Ovary (tissue), 9 donors: ENCODE measurements around the gene PPM1J. TPM values are rescaled to one million over a fixed set of nuclear protein-coding genes. Genes with fewer than 3 reads are reported as not detected.

Source experiments
- DNase-seq, 5 donors: peaks; one replicate each; pipeline ENCODE4 v3.0.0-alpha.2; 2019 to 2020
- H3K27ac ChIP-seq, 2 donors: fragments of 200-600 bp; one replicate each; pipeline versions ENCODE4 v1.5.1 to v1.8.0; 2019 to 2022
- H3K27me3 ChIP-seq: fragments of 200-600 bp; one replicate; pipeline ENCODE4 v1.8.0; 2022
- H3K36me3 ChIP-seq: fragments of 200-600 bp; sonication (generic); one replicate; pipeline ENCODE4 v1.5.1; 2019
- H3K4me1 ChIP-seq: one replicate; pipeline ENCODE4 v1.8.1; 2013; ENCODE audit warnings: mild to moderate bottlenecking, moderate library complexity; ENCODE audit not compliant: insufficient read depth
- H3K4me3 ChIP-seq: fragments of 200-600 bp; sonication (generic); one replicate; pipeline ENCODE4 v1.5.1; 2017
- H3K9me3 ChIP-seq, 2 donors: fragments of 200-600 bp in 1 of 2; sonication (generic) in 1 of 2; one replicate each; pipeline versions ENCODE4 v1.5.1 to v1.8.1; 2013 to 2019; ENCODE audit warnings: mild to moderate bottlenecking in 1 of 2, moderate library complexity in 1 of 2
- CTCF ChIP-seq, 3 donors: fragments of 450-650 bp in 2 of 3; fragments of 200-600 bp in 1 of 3; IDR thresholded peaks; one replicate each; pipeline versions ENCODE4 v1.5.1 to v1.8.0; 2016 to 2022; ENCODE audit warnings: antibody characterized with exemption in 3 of 3, mild to moderate bottlenecking in 1 of 3
- EP300 ChIP-seq: sonication (generic); formaldehyde crosslinking; IDR thresholded peaks from one replicate; pipeline ENCODE4 v1.6.1; 2017; ENCODE audit warnings: antibody characterized with exemption
- POLR2A ChIP-seq: fragments of 450-650 bp; IDR thresholded peaks from one replicate; pipeline ENCODE4 v1.6.1; 2017; ENCODE audit warnings: antibody characterized with exemption, mild to moderate bottlenecking, moderate library complexity
- WGBS, 3 donors: extraction: QIAGEN DNeasy Blood & Tissue Kit in 1 of 3; methylation state at CpG; one replicate each; pipeline versions ENCODE4 v1.1.5 to v1.1.7; 2013 to 2017; 5-methylcytosine and 5-hydroxymethylcytosine counted together
- intact Hi-C, 4 donors: fragments of 100-400 bp; cut with DNase I; formaldehyde crosslinking; loops; one replicate each; pipeline versions ENCODE4 v1.11.0 to v1.15.1; 2022 to 2023
- polyA plus RNA-seq, 2 donors: library from polyadenylated mRNA; stranded (reverse); fragments of 200-250 nt in 1 of 2; fragments of 350-450 nt in 1 of 2; fragmentation: Illumina TruSeq in 1 of 2; extraction: RNeasy Lipid Tissue Mini Kit (QIAGEN cat#74804) in 1 of 2; gene quantifications; one replicate each; pipeline ENCODE4 v1.2.3, GENCODE V29; 2013 to 2014
- total RNA-seq, 7 donors: library from RNA; depleted of rRNA in 2 of 7; stranded (reverse); fragments of >200 nt in 2 of 7; fragmentation: NEBNext Ultra II Directional in 3 of 7; extraction: Animal tissue kit (Norgen Biotek cat#: 25700) in 3 of 7; gene quantifications; one replicate each; pipeline versions ENCODE4 v1.1.0 to v1.2.4, GENCODE V29; 2016 to 2023
- donor health status: DM: no; HTN: no; CAD: no; lungs with moderate emphysema.
- donor health status: DM: no; HTN: no; CAD: no.
- donor health status: Bipolar disorder and iron deficiency.
- donor health status: DM: yes; HTN: yes; CAD: no.
- donor health status: DM: no; HTN: no; CAD: no.
- donor health status: DM: yes; HTN: yes; CAD: no.

The PPM1J gene
- total and polyA plus RNA-seq, 9 donors = 0.78 to 6.3 (median 2.8) TPM

DNA sequence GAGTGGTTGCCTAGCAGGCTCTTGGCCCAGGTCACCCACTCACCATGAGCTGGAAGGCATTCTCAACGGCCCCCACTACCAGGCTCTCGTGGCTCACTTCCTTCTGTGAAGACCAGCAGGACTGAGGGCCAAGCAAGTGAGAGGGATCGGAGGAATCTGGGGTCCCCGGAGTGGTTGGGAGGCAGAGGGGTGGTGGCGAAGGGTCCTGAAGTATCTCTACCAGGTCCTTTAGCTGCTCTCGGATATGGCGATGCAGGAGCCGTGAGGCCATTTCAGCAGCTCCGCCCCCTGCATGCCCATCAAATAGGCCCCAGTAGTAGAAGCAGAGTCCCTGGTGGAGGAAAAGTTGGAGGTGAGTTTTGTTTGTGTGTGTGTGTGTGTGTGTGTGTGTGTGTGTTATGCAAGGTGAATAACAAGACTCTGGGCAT, 2.4 kb downstream of the PPM1J start:
- Histone ChIP-seq H3K27ac (no peak overlapping the region), H3K4me3 (no peak overlapping the region), H3K4me1 (peaks cover 3% of the 10 kb centered on the region), H3K27me3 (no peaks in the 10 kb centered on the region), H3K36me3 (no peaks in the 10 kb centered on the region), H3K9me3 (no peaks in the 10 kb centered on the region)
- intact Hi-C loops = loop anchor here in 2 of 4 donors (10.0 kb wide), 5 partner anchors 242 to 682 kb away; partner anchors contain the start of genes SLC16A1 (in 2 of the 2), LRIG2 (in 1 of the 2) and MAGI3 (in 1 of the 2)
- TF ChIP-seq POLR2A = no peak
- TF ChIP-seq CTCF (IDR thresholded peaks at IDR 0.05) = no peak
- TF ChIP-seq EP300 = no peak
- 85 to 86% (median 85%) methylated on average over 9 of the region's 9 CpGs for WGBS, 3 donors
- peak in 1 of 5 donors; percentile 19 for DNase-seq

- peaks cover 3% of the 10 kb centered on the region for H3K4me1 ChIP-seq
- H3K36me3 ChIP-seq = no peaks in the 10 kb centered on the region
- 86 to 89% (median 89%) methylated on average over 7 of the region's 7 CpGs for WGBS, 3 donors
- no peaks in the 10 kb centered on the region for H3K27me3 ChIP-seq
- no peak for DNase-seq
- H3K4me3 ChIP-seq = no peak overlapping the region
- H3K27ac ChIP-seq = no peak overlapping the region
- H3K9me3 ChIP-seq = no peaks in the 10 kb centered on the region
- TF ChIP-seq CTCF (IDR thresholded peaks at IDR 0.05) = no peak
- TF ChIP-seq EP300 = no peak
- no peak for TF ChIP-seq POLR2A
- intact Hi-C loops = loop anchor here in 2 of 4 donors (10.0 kb wide), 5 partner anchors 243 to 683 kb away; partner anchors contain the start of genes SLC16A1 (in 2 of the 2), LRIG2 (in 1 of the 2) and MAGI3 (in 1 of the 2)
These were observed 2.9 kb downstream of the PPM1J start for GRCh38 chr1:112712191-112712590.

- no peaks in the 10 kb centered on the region for H3K36me3 ChIP-seq
- H3K27ac ChIP-seq = no peak overlapping the region
- no peak for DNase-seq
- H3K4me1 ChIP-seq = peaks cover 3% of the 10 kb centered on the region
- no peaks in the 10 kb centered on the region for H3K9me3 ChIP-seq
- WGBS, 3 donors = 86 to 88% (median 86%) methylated on average over 11 of the region's 11 CpGs
- no peak overlapping the region for H3K4me3 ChIP-seq
- H3K27me3 ChIP-seq = no peaks in the 10 kb centered on the region
- TF ChIP-seq CTCF (IDR thresholded peaks at IDR 0.05) = no peak
- TF ChIP-seq POLR2A = no peak
- no peak for TF ChIP-seq EP300
- intact Hi-C loops = loop anchor here in 2 of 4 donors (10.0 kb wide), 5 partner anchors 243 to 683 kb away; partner anchors contain the start of genes SLC16A1 (in 2 of the 2), LRIG2 (in 1 of the 2) and MAGI3 (in 1 of the 2)
These were observed 3.5 kb downstream of the PPM1J start for GRCh38 chr1:112711670-112712069.

- Histone ChIP-seq H3K36me3 (no peaks in the 10 kb centered on the region), H3K4me1 (peaks cover 3% of the 10 kb centered on the region), H3K9me3 (no peaks in the 10 kb centered on the region), H3K27ac (no peak overlapping the region), H3K27me3 (no peaks in the 10 kb centered on the region), H3K4me3 (no peak overlapping the region)
- TF ChIP-seq EP300 = no peak
- no peak for TF ChIP-seq CTCF (IDR thresholded peaks at IDR 0.05)
- no peak for TF ChIP-seq POLR2A
- DNase-seq = no peak
- intact Hi-C loops = loop anchor here in 2 of 4 donors (10.0 kb wide), 5 partner anchors 244 to 684 kb away; partner anchors contain the start of genes SLC16A1 (in 2 of the 2), LRIG2 (in 1 of the 2) and MAGI3 (in 1 of the 2)
- 80 to 87% (median 83%) methylated on average over 7 of the region's 7 CpGs for WGBS, 3 donors
These were observed 4.1 kb downstream of the PPM1J start for GRCh38 chr1:112711041-112711440.
